IMR-90 (cell line): ENCODE data around the gene COX19. TPM values are rescaled to one million over a fixed set of nuclear protein-coding genes. Genes with fewer than 3 reads are reported as not detected.

Source experiments
- CHD1 ChIP-seq: IDR thresholded peaks from 2 replicates; pipeline ENCODE4 v1.6.1; 2012; ENCODE audit warnings: low read depth, low read length, improper control_type of control experiment
- RCOR1 ChIP-seq: IDR thresholded peaks from 2 replicates; pipeline ENCODE4 v1.6.1; 2012; ENCODE audit warnings: mild to moderate bottlenecking, low read length, improper control_type of control experiment; ENCODE audit not compliant: insufficient replicate concordance
- SMC3 ChIP-seq: fragments of 150-350 bp; IDR thresholded peaks from 2 replicates; pipeline ENCODE4 v1.6.1; 2016; ENCODE audit warnings: low read depth, mild to moderate bottlenecking, antibody characterized with exemption, low read length, moderate library complexity
- polyA plus RNA-seq, 3 experiments: library from polyadenylated mRNA; depleted of rRNA; stranded (reverse); fragments of >200 nt; gene quantifications; 2 replicates each; pipeline ENCODE4 v1.2.3, GENCODE V29; 2012; ENCODE audit warnings: low replicate concordance in 1 of 3
- total RNA-seq: library from RNA; depleted of rRNA; stranded (reverse); fragments of >200 nt; gene quantifications from 2 replicates; pipeline ENCODE4 v1.2.3, GENCODE V29; 2012
- TF ChIP-seq, protein P1 (sequence below): fragments of 150-350 bp; IDR thresholded peaks from 2 replicates; pipeline ENCODE4 v1.6.1; 2016; ENCODE audit warnings: low read depth, mild to moderate bottlenecking, low read length, moderate library complexity, borderline replicate concordance

COX19 gene
- total and polyA plus RNA-seq, 2 of the 4 experiments (the other 2 are of a cell fraction) = 3.9 to 7.3 TPM

DNA sequence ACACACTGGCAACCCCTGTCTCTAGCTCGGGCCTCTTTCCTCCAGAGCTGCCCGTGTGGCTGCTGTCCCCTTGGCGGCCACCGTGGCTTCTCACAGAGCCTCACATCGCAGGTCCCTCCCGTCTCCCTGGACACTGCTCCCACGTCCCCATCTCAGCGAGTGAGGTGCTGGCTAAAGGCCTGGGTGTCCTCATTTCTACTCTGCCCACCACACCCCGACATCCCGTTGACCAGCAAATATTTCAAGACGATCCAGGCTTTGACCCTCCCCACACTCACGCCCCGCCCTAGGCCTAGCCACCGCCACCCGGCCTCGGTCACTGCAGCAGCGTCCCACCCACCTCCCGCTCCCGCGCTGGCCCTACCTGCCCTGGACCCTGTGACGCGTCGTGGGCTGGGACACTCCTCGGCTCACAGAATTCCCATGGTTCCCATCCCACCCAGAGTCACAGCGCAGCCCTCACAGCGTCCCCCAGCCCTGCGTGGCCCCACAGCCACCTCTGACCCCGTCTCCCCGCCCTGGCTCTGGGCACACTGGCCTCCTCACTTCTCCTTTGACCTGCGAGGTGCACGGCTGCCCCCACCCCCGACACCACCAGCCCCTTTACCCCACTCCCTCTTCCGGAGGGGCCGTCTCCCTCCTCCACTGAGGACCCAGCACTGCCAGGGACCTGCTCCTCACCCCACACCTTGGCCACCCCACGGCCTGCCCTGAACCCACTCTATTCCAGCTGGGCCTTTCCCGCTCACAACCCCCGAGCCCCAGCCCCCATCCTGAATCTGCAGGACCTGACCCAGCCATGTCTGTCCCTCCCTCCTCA is 27.7 kb downstream of the COX19 start (continued):
- TF ChIP-seq RCOR1 = no peak
- TF ChIP-seq, protein P1, sequence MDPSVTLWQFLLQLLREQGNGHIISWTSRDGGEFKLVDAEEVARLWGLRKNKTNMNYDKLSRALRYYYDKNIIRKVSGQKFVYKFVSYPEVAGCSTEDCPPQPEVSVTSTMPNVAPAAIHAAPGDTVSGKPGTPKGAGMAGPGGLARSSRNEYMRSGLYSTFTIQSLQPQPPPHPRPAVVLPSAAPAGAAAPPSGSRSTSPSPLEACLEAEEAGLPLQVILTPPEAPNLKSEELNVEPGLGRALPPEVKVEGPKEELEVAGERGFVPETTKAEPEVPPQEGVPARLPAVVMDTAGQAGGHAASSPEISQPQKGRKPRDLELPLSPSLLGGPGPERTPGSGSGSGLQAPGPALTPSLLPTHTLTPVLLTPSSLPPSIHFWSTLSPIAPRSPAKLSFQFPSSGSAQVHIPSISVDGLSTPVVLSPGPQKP = no peak
- no peak for TF ChIP-seq CHD1
- no peak for TF ChIP-seq SMC3
